Measurements from ENCODE around the gene GP9.

- TF ChIP-seq CTCF (IDR thresholded peaks at IDR 0.05) (no peak), POLR2A (IDR thresholded peaks at IDR 0.05) (no peak)
Observed at GRCh38 chr3:129061023-129061887, 676 bp downstream of the GP9 start.

All from testis (tissue), 2 donors.